NCI-H2196 treated with DMSO at 0.1 percent for 48 hours (cell line): Measurements from ENCODE around the gene TTYH3.

ENCODE experiments used
- DNase-seq: peaks from one replicate; lab custom pipeline; 2025; ENCODE audit not compliant: unreplicated experiment; lab: John Stamatoyannopoulos, UW

The TTYH3 gene

GRCh38 chr7:2646680-2647571 is 15.1 kb downstream of the TTYH3 start:
- no peak for DNase-seq

GRCh38 chr7:2647594-2648172 is 15.9 kb downstream of the TTYH3 start:
- DNase-seq = no peak

GRCh38 chr7:2649139-2649838 is 17.5 kb downstream of the TTYH3 start:
- DNase-seq = no peak

- DNase-seq = no peak
Measured at GRCh38 chr7:2649991-2650390, 18.2 kb downstream of the TTYH3 start.

DNA sequence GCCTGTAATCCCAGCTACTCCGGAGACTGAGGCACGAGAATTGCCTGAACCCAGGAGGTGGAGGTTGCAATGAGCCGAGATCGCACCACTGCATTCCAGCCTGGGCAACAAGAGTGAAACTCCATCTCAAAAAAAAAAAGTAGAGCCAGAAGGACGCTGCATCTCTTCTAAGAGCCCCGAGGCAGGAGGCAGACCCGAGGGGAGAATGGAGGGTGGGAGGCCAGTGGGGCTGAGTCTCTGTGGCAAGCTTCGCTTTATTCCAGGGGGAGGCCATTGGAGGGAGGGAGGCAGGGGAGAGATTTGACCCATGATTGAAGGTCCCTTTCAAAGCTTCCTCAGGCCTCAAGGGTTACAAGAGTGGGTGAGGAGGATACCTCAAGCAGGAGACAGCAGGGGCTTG is 18.7 kb downstream of the TTYH3 start:
- no peak for DNase-seq

DNA sequence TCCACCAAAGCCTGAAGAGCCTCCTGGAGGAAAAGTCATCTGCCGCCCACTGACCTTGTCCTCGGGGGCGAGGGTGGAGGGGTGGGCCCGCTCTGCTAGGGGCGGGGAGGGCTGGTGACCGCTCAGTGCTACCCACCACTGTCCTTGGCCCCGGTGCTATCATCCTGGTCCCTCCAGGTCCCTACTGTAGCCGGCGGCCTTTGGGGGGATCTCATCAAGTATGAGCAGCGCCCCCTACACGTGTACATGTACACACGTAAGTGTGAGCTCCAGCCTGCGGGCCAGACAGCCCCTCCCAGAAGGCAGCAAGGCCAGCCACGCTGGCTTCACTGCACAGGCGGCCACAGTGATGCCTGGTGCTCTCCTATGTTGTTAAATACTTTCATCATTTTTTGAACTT is 19.6 kb downstream of the TTYH3 start:
- DNase-seq = no peak

- DNase-seq = no peak
Measured at GRCh38 chr7:2651847-2652735, 20.3 kb downstream of the TTYH3 start.

DNA sequence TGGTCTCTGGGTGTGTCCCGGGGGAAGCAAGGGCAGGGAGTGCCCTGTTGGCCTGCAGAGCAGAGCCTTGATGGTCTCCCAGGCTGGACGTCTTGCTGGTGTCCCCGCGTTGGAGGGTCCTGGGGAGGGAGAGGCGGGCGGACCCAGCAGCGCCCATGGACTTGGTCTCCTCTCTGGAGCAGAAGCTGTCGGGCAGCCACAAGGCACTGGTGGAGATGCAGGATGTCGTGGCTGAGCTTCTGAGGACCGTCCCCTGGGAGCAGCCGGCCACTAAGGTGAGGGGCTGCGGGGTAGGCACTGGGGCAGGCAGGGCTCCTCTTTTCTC is 20.9 kb downstream of the TTYH3 start:
- DNase-seq = no peak

- DNase-seq = no peak
Measured at GRCh38 chr7:2654059-2654458, 22.3 kb downstream of the TTYH3 start.

- DNase-seq = no peak
Measured at GRCh38 chr7:2655870-2656614, 24.3 kb downstream of the TTYH3 start.

- DNase-seq = no peak
Measured at GRCh38 chr7:2657208-2657607, 25.4 kb downstream of the TTYH3 start.

GRCh38 chr7:2657920-2658671 is 26.3 kb downstream of the TTYH3 start:
- no peak for DNase-seq

GRCh38 chr7:2658941-2659340 is 27.2 kb downstream of the TTYH3 start:
- no peak for DNase-seq

DNA sequence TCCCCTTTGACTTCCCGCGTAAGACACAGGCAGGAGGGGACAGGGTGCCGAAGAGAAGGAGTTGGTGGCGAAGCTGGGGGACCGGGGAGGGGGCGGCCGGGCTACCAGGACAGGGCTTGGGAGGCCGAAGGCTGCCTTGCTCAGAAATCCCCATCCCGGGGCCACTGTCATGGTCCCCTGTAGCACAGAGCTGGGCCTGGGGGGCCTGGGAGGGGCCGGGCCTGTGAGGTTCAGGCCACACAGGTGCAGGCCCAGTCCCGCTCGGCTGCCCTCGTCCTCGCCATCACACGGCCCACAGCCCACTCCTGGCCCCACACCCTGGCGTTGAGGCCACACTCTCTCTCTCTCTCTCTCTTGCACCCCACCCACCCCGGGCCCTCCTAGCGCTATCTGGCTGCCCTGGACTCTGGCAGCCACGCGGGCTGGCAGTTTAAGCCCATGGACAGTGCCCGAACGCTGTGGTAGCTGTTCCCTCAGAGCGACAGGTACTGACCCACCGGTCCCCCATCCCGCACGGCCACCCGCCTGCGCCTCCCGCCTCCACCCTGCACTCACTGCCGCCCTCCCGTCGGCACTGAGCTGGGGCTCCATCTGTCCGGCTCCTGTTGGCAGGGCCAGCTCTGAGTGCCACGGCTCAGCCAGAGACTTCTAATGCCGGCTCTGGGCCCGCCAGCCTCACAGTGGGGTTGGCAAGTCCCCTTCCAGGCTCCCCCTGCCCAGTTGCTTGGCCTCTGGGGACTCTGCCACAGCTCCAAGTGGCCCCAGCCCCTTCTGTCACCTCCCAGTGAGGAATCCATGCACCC is 28.0 kb downstream of the TTYH3 start:
- no peak for DNase-seq

DNA sequence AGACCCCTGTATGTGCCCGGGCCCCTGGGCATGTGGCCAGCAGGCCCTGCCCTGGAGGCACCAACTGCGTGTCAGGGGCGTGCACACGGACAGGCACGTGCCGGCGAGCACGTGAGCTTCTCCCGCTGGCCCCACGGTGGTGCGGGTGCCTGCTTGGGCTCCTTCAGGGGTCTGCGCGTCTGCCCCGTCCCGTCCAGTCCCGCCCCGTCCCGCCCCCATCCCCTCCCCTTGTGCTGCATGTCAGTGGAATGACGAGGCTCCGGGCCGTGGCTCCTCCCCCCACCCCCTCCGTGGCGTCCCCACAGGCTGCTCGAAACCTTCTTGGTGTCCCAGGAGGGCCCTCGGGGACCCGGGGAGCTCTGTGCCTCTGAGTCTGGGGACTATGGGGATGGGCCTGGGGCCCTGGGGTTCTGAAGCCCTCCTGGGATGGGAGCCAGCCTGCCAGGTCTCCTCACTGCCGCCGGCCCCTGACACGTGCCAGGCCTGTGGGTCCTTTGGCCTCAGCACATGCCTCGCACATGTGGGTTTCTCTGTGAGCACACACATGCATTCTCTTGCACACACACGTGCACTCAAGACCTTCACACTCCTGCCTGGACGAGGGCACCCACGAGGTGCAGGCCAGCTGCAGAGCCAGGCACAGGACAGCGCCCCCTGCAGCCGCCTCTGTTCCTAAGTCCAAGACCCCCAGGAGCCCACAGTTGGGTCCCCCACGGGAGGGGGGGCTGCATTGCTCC is 28.7 kb downstream of the TTYH3 start:
- DNase-seq = no peak

DNA sequence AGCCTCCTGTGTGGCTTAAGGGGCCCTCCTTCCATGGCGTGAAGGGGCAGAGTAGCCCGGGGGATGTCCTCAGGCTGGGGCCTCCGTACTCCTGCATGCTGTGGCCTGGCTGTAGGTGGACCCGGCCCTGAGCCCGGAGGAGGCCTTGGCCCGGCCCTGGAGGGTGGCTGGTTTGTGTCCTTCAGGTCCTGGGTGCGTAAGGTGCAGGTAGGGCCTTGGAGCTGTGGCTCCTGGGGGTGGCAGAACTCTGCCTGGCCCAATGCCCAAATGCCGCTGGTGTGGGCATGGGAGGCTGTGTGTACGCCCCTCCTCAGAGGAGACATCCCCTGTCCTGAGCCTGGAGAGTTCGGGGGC is 29.3 kb downstream of the TTYH3 start:
- DNase-seq = no peak

- no peak for DNase-seq
Measured at GRCh38 chr7:2661602-2662272, 30.0 kb downstream of the TTYH3 start.
